OCI-LY3 (cell line): Measurements from ENCODE around the gene HECTD4.

Source experiments
- EZH2phosphoT487 ChIP-seq: fragments of 200-600 bp; shearing (Covaris generic); IDR thresholded peaks from 2 replicates; pipeline ENCODE4 v1.6.1; 2018; ENCODE audit warnings: antibody characterized with exemption, mixed run types, low read depth
- TF ChIP-seq, protein P1 (sequence below): fragments of 200-600, 300-600 bp; sonication (generic); IDR thresholded peaks from 2 replicates; pipeline ENCODE4 v1.5.1; 2014; ENCODE audit warnings: antibody characterized with exemption, low read length, low read depth

DNA sequence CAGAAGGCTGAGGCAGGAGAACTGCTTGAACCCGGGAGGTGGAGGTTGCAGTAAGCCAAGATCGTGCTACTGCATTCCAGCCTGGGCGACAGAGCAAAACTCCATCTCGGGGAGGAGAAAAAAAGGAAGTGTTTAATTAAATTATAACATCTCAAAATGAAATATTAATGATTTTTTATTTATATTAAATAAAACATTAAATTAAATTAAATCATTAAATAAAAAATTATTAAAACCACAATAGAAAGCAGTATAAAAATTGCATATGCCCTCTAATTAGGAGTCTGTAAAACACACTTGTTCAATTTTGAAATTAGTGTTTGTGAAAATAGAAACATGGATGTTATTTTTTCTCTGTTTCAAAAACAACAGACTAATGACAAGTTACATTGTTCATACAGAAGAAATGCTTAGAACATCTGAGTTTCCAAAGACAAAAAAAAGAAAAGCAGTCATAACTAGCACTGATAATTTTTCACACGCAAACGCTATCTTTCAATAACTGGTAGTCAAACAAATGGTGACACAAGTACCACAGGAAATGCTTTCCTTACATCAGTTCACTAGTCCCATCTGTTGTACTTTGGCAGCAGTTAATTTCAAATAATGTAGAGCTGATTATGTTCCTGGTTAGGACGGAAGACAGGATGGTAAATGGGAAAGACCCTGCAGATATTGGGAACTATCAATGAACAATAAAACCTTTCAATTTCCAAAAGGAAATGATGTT is 54.9 kb downstream of the HECTD4 start:
- TF ChIP-seq, protein P1, sequence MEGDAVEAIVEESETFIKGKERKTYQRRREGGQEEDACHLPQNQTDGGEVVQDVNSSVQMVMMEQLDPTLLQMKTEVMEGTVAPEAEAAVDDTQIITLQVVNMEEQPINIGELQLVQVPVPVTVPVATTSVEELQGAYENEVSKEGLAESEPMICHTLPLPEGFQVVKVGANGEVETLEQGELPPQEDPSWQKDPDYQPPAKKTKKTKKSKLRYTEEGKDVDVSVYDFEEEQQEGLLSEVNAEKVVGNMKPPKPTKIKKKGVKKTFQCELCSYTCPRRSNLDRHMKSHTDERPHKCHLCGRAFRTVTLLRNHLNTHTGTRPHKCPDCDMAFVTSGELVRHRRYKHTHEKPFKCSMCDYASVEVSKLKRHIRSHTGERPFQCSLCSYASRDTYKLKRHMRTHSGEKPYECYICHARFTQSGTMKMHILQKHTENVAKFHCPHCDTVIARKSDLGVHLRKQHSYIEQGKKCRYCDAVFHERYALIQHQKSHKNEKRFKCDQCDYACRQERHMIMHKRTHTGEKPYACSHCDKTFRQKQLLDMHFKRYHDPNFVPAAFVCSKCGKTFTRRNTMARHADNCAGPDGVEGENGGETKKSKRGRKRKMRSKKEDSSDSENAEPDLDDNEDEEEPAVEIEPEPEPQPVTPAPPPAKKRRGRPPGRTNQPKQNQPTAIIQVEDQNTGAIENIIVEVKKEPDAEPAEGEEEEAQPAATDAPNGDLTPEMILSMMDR, result no peak
- no peak for TF ChIP-seq EZH2phosphoT487
